Neural progenitor cell (in vitro differentiated cells): Measurements from ENCODE around the gene NT5DC2.

ENCODE experiments used
- EZH2 ChIP-seq: fragments of 200-600 bp; sonication (generic); IDR thresholded peaks from 2 replicates; pipeline ENCODE4 v1.6.1; 2017; ENCODE audit warnings: antibody characterized with exemption, mild to moderate bottlenecking, moderate library complexity
- EZH2phosphoT487 ChIP-seq: fragments of 200-600 bp; sonication (generic); IDR thresholded peaks from 2 replicates; pipeline ENCODE4 v1.6.1; 2017; ENCODE audit warnings: antibody characterized with exemption
- TF ChIP-seq, protein P1 (sequence below): fragments of 200-600 bp; sonication (generic); IDR thresholded peaks from 2 replicates; pipeline ENCODE4 v1.5.1; 2017; ENCODE audit warnings: antibody characterized with exemption, mild to moderate bottlenecking

DNA sequence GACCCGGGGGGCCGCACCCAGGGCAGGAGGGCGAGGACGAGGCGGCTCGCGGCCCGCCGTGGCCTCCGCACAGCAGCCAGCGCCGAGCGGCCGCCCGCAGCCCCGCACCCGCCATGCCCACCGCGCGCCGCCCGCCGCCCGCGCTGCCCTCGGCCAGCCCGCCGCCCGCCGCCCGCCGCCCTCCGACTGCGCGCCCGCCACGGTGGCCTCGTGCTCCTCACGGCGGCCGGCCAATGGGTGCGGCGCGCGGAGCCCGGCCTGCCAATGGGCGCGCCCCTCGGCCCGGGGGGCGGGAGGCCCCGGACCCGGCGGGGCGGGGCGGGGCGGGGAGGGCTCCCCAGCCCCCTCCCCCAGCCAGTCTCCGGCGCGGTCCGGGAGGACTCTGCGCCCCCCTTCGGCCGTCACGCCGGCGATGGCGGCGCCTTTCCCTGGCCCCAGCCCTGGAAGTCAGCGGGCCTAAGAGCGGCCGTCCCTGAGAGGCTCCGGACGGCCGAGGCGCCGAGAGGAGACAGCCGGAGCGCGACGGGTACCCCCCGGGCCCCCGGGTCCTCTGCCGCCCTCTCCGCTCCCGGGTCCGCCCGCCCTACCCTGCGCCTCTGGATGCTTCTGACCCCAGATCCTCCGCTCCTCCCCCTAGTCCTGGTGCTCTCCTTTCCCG, at the start of gene NT5DC2:
- no peak for TF ChIP-seq EZH2
- TF ChIP-seq, protein P1, sequence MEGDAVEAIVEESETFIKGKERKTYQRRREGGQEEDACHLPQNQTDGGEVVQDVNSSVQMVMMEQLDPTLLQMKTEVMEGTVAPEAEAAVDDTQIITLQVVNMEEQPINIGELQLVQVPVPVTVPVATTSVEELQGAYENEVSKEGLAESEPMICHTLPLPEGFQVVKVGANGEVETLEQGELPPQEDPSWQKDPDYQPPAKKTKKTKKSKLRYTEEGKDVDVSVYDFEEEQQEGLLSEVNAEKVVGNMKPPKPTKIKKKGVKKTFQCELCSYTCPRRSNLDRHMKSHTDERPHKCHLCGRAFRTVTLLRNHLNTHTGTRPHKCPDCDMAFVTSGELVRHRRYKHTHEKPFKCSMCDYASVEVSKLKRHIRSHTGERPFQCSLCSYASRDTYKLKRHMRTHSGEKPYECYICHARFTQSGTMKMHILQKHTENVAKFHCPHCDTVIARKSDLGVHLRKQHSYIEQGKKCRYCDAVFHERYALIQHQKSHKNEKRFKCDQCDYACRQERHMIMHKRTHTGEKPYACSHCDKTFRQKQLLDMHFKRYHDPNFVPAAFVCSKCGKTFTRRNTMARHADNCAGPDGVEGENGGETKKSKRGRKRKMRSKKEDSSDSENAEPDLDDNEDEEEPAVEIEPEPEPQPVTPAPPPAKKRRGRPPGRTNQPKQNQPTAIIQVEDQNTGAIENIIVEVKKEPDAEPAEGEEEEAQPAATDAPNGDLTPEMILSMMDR = no peak
- TF ChIP-seq EZH2phosphoT487 = no peak
